ENCODE data around the gene TMEM41B. TPM values are rescaled to one million over a fixed set of nuclear protein-coding genes. Genes with fewer than 3 reads are reported as not detected.

The TMEM41B gene
- total RNA-seq, 2 experiments from 2014 or later, result 41.4 to 42.7 TPM

DNA sequence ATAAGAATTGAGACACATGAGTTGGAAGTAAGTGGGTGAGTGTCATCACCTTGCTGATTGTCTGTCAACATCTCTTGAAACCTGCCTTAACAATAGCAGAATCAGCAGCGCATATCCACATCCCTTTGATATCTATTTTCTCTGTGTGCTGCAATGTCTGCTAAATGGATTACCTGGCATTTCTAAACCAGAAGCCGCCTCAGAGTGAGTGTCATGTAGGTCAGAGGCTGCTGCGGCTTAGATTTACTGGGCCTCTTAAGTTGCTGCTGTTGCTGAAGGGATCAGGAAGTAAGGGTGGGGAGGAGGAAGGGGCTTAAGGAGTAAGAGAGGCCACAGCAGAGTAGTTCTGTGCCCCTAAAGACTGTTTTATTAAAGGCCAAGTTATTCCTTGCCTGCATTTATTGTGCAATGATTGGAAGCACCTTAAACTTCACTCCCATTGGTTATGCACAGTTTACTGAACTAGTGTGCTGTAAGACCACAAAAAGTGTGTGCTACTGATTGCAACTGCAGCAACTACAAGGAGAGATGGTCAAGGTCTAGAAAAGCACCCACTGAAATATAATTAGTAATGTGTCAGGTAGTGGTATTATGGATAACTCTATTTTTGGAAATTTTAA lies 29.8 kb upstream of the TMEM41B start:
- H3K36me3 ChIP-seq (ENCODE audit: insufficient read depth, low read length), result no peaks in the 10 kb centered on the region
- H3K4me3 ChIP-seq (ENCODE audit: low read length), result no peak overlapping the region
- ChIA-PET CTCF (no interaction called here), POLR2A (no interaction called here)
- intact Hi-C loops (cut with DNase I, micrococcal nuclease), result no loop called here
- no peaks in the 10 kb centered on the region for H3K27me3 Mint-ChIP-seq
- no peak overlapping the region for H3K4me3 Mint-ChIP-seq
- no peak overlapping the region for H3K27ac ChIP-seq (ENCODE audit: low read depth in 1 of 2, low read length in 2 of 2)
- no peaks in the 10 kb centered on the region for H3K27me3 ChIP-seq (ENCODE audit: control insufficient read depth in 1 of 2, insufficient read depth in 2 of 2, low read length in 2 of 2)
- no peaks in the 10 kb centered on the region for H3K36me3 Mint-ChIP-seq (ENCODE audit: low read depth)
- no peaks in the 10 kb centered on the region for H3K9me3 ChIP-seq (ENCODE audit: control insufficient read depth in 1 of 2, insufficient read depth in 1 of 2, low read length in 2 of 2)
- peak; percentile 41 for ATAC-seq (ENCODE audit: poor library complexity)
- H3K27ac Mint-ChIP-seq, result peak overlapping the region; percentile 7
- no peak for DNase-seq
- peaks cover 13% of the 10 kb centered on the region for H3K4me1 ChIP-seq (ENCODE audit: insufficient read depth, low read length)
- no peaks in the 10 kb centered on the region for H3K9me3 Mint-ChIP-seq
- TF ChIP-seq, protein P1, sequence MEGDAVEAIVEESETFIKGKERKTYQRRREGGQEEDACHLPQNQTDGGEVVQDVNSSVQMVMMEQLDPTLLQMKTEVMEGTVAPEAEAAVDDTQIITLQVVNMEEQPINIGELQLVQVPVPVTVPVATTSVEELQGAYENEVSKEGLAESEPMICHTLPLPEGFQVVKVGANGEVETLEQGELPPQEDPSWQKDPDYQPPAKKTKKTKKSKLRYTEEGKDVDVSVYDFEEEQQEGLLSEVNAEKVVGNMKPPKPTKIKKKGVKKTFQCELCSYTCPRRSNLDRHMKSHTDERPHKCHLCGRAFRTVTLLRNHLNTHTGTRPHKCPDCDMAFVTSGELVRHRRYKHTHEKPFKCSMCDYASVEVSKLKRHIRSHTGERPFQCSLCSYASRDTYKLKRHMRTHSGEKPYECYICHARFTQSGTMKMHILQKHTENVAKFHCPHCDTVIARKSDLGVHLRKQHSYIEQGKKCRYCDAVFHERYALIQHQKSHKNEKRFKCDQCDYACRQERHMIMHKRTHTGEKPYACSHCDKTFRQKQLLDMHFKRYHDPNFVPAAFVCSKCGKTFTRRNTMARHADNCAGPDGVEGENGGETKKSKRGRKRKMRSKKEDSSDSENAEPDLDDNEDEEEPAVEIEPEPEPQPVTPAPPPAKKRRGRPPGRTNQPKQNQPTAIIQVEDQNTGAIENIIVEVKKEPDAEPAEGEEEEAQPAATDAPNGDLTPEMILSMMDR (IDR thresholded peaks at IDR 0.05), result no peak
- H3K4me1 Mint-ChIP-seq (ENCODE audit: low read depth), result peaks cover 30% of the 10 kb centered on the region

GRCh38 chr11:9341638-9342178 lies 27.3 kb upstream of the TMEM41B start:
- intact Hi-C loops (cut with DNase I, micrococcal nuclease), result no loop called here
- Mint-ChIP-seq H3K4me1 (ENCODE audit: low read depth) (peaks cover 11% of the 10 kb centered on the region), H3K36me3 (ENCODE audit: low read depth) (no peaks in the 10 kb centered on the region), H3K27ac (no peak overlapping the region), H3K27me3 (no peaks in the 10 kb centered on the region), H3K9me3 (no peaks in the 10 kb centered on the region), H3K4me3 (no peak overlapping the region)
- TF ChIP-seq, protein P1 (IDR thresholded peaks at IDR 0.05), result no peak
- Histone ChIP-seq H3K9me3 (ENCODE audit: control insufficient read depth in 1 of 2, insufficient read depth in 1 of 2, low read length in 2 of 2) (no peaks in the 10 kb centered on the region), H3K4me1 (ENCODE audit: insufficient read depth, low read length) (peaks cover 7% of the 10 kb centered on the region), H3K36me3 (ENCODE audit: insufficient read depth, low read length) (no peaks in the 10 kb centered on the region), H3K4me3 (ENCODE audit: low read length) (no peak overlapping the region), H3K27ac (ENCODE audit: low read depth in 1 of 2, low read length in 2 of 2) (no peak overlapping the region), H3K27me3 (ENCODE audit: control insufficient read depth in 1 of 2, insufficient read depth in 2 of 2, low read length in 2 of 2) (no peaks in the 10 kb centered on the region)
- DNase-seq (no peak), ATAC-seq (ENCODE audit: poor library complexity) (no peak)
- POLR2A ChIA-PET, result no interaction called here
- CTCF ChIA-PET, result interaction anchor here (0.7 kb wide), 1 partner anchor 292 kb away, joined by 3 read pairs; no protein-coding TSS in a partner anchor

GRCh38 chr11:9332655-9333054 lies 18.3 kb upstream of the TMEM41B start:
- TF ChIP-seq, protein P1 (IDR thresholded peaks at IDR 0.05), result no peak
- Histone ChIP-seq H3K36me3 (ENCODE audit: insufficient read depth, low read length) (no peaks in the 10 kb centered on the region), H3K27me3 (ENCODE audit: control insufficient read depth in 1 of 2, insufficient read depth in 2 of 2, low read length in 2 of 2) (no peaks in the 10 kb centered on the region), H3K4me1 (ENCODE audit: insufficient read depth, low read length) (no peaks in the 10 kb centered on the region), H3K9me3 (ENCODE audit: control insufficient read depth in 1 of 2, insufficient read depth in 1 of 2, low read length in 2 of 2) (no peaks in the 10 kb centered on the region), H3K27ac (ENCODE audit: low read depth in 1 of 2, low read length in 2 of 2) (no peak overlapping the region), H3K4me3 (ENCODE audit: low read length) (no peak overlapping the region)
- ChIA-PET POLR2A (no interaction called here), CTCF (no interaction called here)
- Mint-ChIP-seq H3K4me3 (no peak overlapping the region), H3K4me1 (ENCODE audit: low read depth) (no peaks in the 10 kb centered on the region), H3K9me3 (no peaks in the 10 kb centered on the region), H3K27me3 (no peaks in the 10 kb centered on the region), H3K27ac (no peak overlapping the region), H3K36me3 (ENCODE audit: low read depth) (no peaks in the 10 kb centered on the region)
- no peak for ATAC-seq (ENCODE audit: poor library complexity)
- intact Hi-C loops (cut with DNase I, micrococcal nuclease), result no loop called here
- DNase-seq, result no peak
